ENCODE results near the gene MAGEL2.
"Not testable (repeated sequence)": the region's sequence is repeated elsewhere in the genome, so short reads cannot be mapped to it uniquely, and the experiment has no call there.

Gene MAGEL2

GRCh38 chr15:23606226-23606625 lies 41.4 kb downstream of the MAGEL2 start:
- no peak for DNase-seq (ENCODE audit: low read depth in 2 of 2)

- DNase-seq (ENCODE audit: low read depth in 2 of 2), result no peak
Measured at GRCh38 chr15:23602124-23602523, 45.5 kb downstream of the MAGEL2 start.

- no peak for DNase-seq (ENCODE audit: low read depth in 2 of 2)
Measured at GRCh38 chr15:23599053-23599452, 48.6 kb downstream of the MAGEL2 start.

- DNase-seq (ENCODE audit: low read depth in 2 of 2), result not testable (repeated sequence)
Measured at GRCh38 chr15:23597278-23597677, 50.4 kb downstream of the MAGEL2 start.

- no peak for DNase-seq (ENCODE audit: low read depth in 2 of 2)
Measured at GRCh38 chr15:23596736-23597135, 50.9 kb downstream of the MAGEL2 start.

GRCh38 chr15:23595368-23595767 lies 52.3 kb downstream of the MAGEL2 start:
- no peak for DNase-seq (ENCODE audit: low read depth in 2 of 2)

- no peak for DNase-seq (ENCODE audit: low read depth in 2 of 2)
Measured at GRCh38 chr15:23594252-23594770, 53.4 kb downstream of the MAGEL2 start.
